Neuron (in vitro differentiated cells): ENCODE data around the gene CEP85L.

Source experiments
- H2AFZ ChIP-seq: one replicate; pipeline ENCODE4 v1.6.1; 2013; ENCODE audit warnings: low read depth, mild to moderate bottlenecking, inconsistent platforms, low read length, moderate library complexity
- H3K27me3 ChIP-seq: one replicate; pipeline ENCODE4 v1.6.1; 2013; ENCODE audit warnings: low read length; ENCODE audit not compliant: insufficient read depth
- H3K36me3 ChIP-seq: one replicate; pipeline ENCODE4 v1.6.1; 2013; ENCODE audit warnings: low read length; ENCODE audit not compliant: insufficient read depth
- H3K4me1 ChIP-seq: one replicate; pipeline ENCODE4 v1.6.1; 2013; ENCODE audit warnings: low read length; ENCODE audit not compliant: insufficient read depth
- H3K4me3 ChIP-seq: 2 replicates; pipeline ENCODE4 v1.5.1; 2013; ENCODE audit warnings: mild to moderate bottlenecking, low read length, moderate library complexity
- H3K9me3 ChIP-seq: one replicate; pipeline ENCODE4 v1.6.1; 2013; ENCODE audit warnings: low read length

Gene CEP85L

DNA sequence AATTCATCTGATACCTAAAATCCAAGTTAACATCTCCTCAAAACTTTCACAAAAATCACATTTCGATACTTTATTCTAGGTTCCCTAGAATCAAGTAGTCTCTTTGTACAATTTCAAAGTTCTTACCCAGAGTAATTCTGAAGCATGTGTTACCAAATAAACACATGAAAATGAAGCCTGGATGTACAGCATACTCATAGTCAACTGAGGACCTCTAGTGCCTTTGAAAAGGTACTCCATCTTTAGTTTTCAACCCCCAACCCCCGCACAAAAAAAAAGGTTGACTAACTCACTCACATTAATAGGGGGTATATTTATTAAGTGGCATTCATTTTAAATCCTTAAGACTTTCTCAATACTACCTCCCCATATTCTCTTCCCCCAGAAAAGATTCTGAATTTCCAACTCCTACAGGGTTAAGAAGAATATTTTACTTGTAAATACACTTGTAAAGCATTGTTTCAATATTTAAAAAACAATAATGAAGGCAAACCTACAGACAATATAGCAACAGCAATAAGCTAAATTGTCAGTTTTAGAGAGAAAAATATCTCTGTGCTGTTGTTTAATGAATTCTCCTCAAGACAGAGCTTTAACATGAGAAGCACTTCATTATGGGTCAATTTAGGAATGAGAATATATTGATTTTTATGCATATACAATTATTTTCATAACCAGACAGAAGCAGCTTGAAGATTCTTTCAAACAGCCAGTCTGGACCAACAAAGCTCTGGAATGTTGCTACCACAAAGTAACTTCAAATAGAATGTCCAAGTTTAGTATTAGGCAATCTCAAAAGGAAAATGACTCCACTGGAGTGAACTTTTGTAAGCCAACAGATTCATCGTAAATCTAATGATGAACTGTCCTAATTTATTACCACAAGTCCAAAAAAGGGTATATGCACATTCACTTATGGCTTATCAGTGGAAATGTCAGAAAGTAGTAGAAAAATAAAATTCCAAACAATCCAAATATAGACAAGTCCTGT, 100.0 kb downstream of the CEP85L start:
- H3K9me3 ChIP-seq = no peaks in the 10 kb centered on the region
- no peaks in the 10 kb centered on the region for H3K36me3 ChIP-seq
- H3K4me1 ChIP-seq = no peaks in the 10 kb centered on the region
- no peaks in the 10 kb centered on the region for H3K27me3 ChIP-seq
- no peak overlapping the region for H2AFZ ChIP-seq
- no peak overlapping the region for H3K4me3 ChIP-seq

DNA sequence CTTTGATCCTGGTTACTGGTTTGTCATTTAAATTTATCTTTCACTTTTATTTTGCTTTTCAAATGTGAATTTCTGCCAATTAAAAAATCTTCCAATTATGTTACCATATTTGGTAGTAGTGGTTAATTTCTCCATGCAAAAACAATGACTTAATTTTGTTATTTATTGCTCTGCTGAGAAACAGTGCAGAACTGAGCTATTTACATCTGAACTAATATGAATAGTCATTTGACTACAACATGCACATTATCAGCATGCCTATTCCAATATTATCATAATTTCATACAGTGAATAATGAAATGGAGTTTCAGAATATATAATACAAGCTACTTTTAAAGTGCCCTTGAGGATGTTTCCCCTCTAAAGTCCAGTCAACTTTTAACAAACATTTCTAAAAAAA, 102.8 kb downstream of the CEP85L start:
- H3K27me3 ChIP-seq = no peaks in the 10 kb centered on the region
- H3K4me3 ChIP-seq = no peak overlapping the region
- H3K4me1 ChIP-seq = no peaks in the 10 kb centered on the region
- H3K36me3 ChIP-seq = no peaks in the 10 kb centered on the region
- H2AFZ ChIP-seq = no peak overlapping the region
- H3K9me3 ChIP-seq = no peaks in the 10 kb centered on the region

- Histone ChIP-seq H3K4me3 (no peak within 1 kb of the TSS), H3K27me3 (no peaks in the 10 kb centered on the region), H3K36me3 (no peaks in the 10 kb centered on the region), H2AFZ (no peak within 1 kb of the TSS), H3K9me3 (no peaks in the 10 kb centered on the region), H3K4me1 (no peaks in the 10 kb centered on the region)
These were observed 103.3 kb downstream of the CEP85L start, which contains the start of gene PLN for GRCh38 chr6:118548136-118548535. Gene PLN (plus strand): TSS chr6:118548296. CDS start chr6:118558922, 10,626 bp downstream.

DNA sequence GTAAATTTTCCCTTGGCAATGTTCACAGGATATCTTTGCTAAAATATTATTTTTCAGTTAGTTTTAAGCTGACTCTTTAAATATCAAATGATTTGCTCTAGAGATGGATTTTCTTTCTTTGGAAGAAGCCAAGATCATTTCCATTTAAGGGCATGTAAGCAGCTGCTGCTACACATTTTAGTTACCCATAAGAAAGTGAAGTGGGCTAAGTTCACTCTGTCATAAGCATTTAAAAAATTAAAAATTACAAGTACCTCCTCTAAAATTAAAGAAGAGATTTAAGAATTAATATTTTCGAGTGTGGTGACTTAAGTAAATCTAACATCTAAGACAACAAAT, 104.5 kb downstream of the CEP85L start:
- H3K27me3 ChIP-seq = no peaks in the 10 kb centered on the region
- no peaks in the 10 kb centered on the region for H3K9me3 ChIP-seq
- no peak overlapping the region for H3K4me3 ChIP-seq
- H3K4me1 ChIP-seq = peaks cover 5% of the 10 kb centered on the region
- no peak overlapping the region for H2AFZ ChIP-seq
- no peaks in the 10 kb centered on the region for H3K36me3 ChIP-seq

DNA sequence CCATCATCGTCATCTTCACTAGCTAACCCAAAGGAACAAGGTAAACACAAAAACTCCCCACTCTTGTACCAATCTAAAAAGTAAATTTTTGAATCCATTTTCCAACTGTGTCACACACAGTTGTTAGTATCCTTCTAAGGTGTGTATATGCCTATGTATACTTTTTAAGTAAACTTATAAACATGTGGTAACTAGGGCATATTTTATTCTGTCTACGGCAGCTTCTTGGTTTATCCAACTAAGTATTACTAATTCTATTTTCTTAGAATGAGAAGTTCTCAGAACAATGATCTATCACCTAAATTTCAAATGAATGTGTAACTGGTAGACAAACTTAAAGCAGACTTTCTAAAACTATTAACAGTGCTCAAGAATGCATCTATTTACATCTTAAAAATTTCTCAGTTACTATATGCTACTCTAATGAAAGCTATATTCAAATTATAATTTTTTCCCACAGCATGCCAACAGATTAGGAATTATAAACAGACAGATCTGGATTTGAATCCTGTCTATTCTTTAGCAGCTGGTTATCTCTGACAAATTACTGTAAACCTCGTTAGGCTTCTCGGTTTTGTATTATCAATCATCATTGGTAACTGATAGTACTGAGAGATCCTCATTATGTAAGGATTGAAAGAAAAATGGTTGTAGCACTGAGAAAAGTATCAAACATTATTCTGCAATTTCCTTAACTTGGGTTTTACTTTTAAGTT, 105.1 kb downstream of the CEP85L start:
- Histone ChIP-seq H3K4me3 (no peak overlapping the region), H3K36me3 (no peaks in the 10 kb centered on the region), H3K9me3 (no peaks in the 10 kb centered on the region), H2AFZ (no peak overlapping the region), H3K27me3 (no peaks in the 10 kb centered on the region), H3K4me1 (peaks cover 5% of the 10 kb centered on the region)

DNA sequence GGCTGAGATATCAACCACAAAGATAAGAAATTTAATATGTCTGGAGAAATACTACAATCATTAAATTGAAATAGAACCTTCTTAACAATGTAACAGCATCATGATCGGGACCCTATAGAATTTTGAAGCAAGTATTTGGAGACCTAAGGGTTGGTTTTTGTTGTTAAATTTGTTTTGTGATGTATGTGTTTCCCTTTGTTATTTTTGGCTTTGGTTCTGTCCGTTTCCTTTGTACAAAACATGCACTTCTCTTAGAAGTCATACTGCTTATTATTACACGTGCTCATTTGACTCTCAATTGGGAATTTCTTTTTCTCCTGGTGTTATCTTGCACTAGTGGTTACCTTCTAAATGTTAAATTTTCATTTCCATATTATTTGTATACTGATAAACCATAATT, 107.3 kb downstream of the CEP85L start:
- H3K36me3 ChIP-seq = no peaks in the 10 kb centered on the region
- peaks cover 5% of the 10 kb centered on the region for H3K4me1 ChIP-seq
- H2AFZ ChIP-seq = no peak overlapping the region
- no peaks in the 10 kb centered on the region for H3K9me3 ChIP-seq
- no peaks in the 10 kb centered on the region for H3K27me3 ChIP-seq
- H3K4me3 ChIP-seq = no peak overlapping the region

DNA sequence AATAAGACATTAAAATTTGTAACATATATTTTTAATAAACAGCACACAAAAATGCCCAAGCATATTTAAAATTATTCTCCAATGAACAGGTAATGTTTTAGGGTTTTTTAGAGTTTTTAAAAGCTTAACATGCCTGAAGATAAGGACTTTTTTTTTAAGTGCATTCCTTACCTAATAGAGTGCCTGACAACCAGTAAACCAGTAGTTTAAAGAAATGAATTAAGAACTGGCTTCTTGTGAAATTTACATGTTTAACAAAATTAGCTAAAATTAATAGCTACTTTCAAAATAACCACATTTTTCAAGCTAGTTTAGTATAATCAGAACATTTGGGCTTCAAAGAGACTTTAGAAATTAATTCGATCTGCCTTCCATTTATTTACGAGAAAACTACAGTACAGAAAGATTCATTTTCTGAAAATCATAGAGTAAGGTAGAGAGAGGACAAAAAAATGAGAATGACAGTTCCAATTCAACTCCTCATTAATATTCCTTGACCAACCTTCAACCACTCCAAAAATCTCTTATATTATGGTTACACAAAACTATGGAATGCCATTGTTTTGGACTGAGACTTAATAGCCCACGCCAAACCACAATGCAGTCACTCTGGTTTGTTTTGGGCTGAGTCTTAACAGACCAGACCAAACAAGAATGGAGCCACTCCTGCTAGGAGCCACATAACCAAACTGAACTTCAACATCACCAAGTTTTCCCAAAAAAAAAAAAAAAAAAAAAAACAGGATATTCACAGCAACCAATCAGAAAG, 109.0 kb downstream of the CEP85L start:
- no peaks in the 10 kb centered on the region for H3K9me3 ChIP-seq
- no peak overlapping the region for H2AFZ ChIP-seq
- H3K27me3 ChIP-seq = no peaks in the 10 kb centered on the region
- H3K4me1 ChIP-seq = peaks cover 5% of the 10 kb centered on the region
- no peak overlapping the region for H3K4me3 ChIP-seq
- no peaks in the 10 kb centered on the region for H3K36me3 ChIP-seq

- H3K4me1 ChIP-seq = peaks cover 2% of the 10 kb centered on the region
- H3K36me3 ChIP-seq = no peaks in the 10 kb centered on the region
- no peaks in the 10 kb centered on the region for H3K27me3 ChIP-seq
- no peak overlapping the region for H3K4me3 ChIP-seq
- H2AFZ ChIP-seq = no peak overlapping the region
- H3K9me3 ChIP-seq = no peaks in the 10 kb centered on the region
These were observed 113.8 kb downstream of the CEP85L start for GRCh38 chr6:118537574-118537973.

DNA sequence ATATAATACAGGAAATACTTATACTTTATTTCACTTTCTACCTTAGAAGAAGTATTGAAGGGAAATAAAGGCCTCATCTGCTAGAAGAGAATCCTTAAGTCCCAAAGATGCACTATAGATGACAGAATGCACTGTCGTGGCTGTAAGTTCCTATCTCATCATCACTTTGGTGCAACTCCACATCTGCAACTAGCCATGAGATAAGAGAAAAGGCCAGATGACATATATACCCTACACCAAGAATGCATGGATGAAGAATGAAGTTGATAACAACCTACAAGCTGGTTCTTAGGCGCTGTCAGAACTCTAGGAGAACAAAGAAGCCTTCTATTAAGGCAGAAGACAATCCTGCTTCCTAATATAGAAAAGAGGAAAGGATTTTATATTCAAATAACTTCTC, 114.9 kb downstream of the CEP85L start:
- no peaks in the 10 kb centered on the region for H3K36me3 ChIP-seq
- no peaks in the 10 kb centered on the region for H3K27me3 ChIP-seq
- no peak overlapping the region for H3K4me3 ChIP-seq
- no peaks in the 10 kb centered on the region for H3K9me3 ChIP-seq
- no peaks in the 10 kb centered on the region for H3K4me1 ChIP-seq
- H2AFZ ChIP-seq = no peak overlapping the region

GRCh38 chr6:118535176-118535844, 116.1 kb downstream of the CEP85L start:
- H2AFZ ChIP-seq = no peak overlapping the region
- no peaks in the 10 kb centered on the region for H3K9me3 ChIP-seq
- H3K4me1 ChIP-seq = no peaks in the 10 kb centered on the region
- no peaks in the 10 kb centered on the region for H3K27me3 ChIP-seq
- no peaks in the 10 kb centered on the region for H3K36me3 ChIP-seq
- no peak overlapping the region for H3K4me3 ChIP-seq

DNA sequence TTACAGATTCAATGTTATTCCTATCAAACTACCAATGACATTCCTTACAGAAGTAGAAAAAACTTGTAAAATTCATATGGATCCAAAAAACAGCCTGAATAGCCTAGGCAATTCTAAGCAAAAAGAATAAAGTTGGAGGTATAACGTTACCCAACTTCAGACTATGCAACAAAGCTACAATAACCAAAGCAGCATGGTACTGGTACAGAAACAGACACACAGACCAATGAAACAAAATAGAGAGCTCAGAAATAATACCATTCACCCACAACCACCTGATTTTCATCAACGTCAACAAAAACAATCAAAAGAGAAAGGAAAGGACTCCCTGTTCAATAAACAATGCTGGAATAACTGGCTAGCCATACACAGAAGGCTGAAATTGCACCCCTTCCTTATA, 120.4 kb downstream of the CEP85L start:
- Histone ChIP-seq H3K27me3 (no peaks in the 10 kb centered on the region), H3K36me3 (no peaks in the 10 kb centered on the region)

GRCh38 chr6:118529756-118530155, 121.6 kb downstream of the CEP85L start:
- H2AFZ ChIP-seq = no peak overlapping the region
- H3K27me3 ChIP-seq = no peaks in the 10 kb centered on the region
- no peak overlapping the region for H3K4me3 ChIP-seq
- no peaks in the 10 kb centered on the region for H3K36me3 ChIP-seq
- no peaks in the 10 kb centered on the region for H3K4me1 ChIP-seq
- no peaks in the 10 kb centered on the region for H3K9me3 ChIP-seq

More for the DNA sequence above, 120.4 kb downstream of the CEP85L start:
- H3K4me3 ChIP-seq = no peak overlapping the region
- no peaks in the 10 kb centered on the region for H3K9me3 ChIP-seq
- no peak overlapping the region for H2AFZ ChIP-seq
- no peaks in the 10 kb centered on the region for H3K4me1 ChIP-seq
